AG09309 (cell line): ENCODE data around the gene CAND2.

ENCODE experiments used
- DNase-seq: peaks from one replicate; pipeline ENCODE4 v3.0.0-alpha.2; 2010; ENCODE audit warnings: low read depth
- H3K4me3 ChIP-seq: 2 replicates; pipeline ENCODE4 v1.5.1; 2011; ENCODE audit warnings: mild to moderate bottlenecking, low read depth, low read length, moderate library complexity; ENCODE audit not compliant: control insufficient read depth
- TF ChIP-seq, protein P1 (sequence below): IDR thresholded peaks from 2 replicates; pipeline ENCODE4 v1.5.1; 2011; ENCODE audit warnings: mild to moderate bottlenecking, low read depth, low read length, inconsistent platforms; ENCODE audit not compliant: insufficient read depth, control insufficient read depth; ENCODE audit errors: missing control alignments

Gene CAND2

DNA sequence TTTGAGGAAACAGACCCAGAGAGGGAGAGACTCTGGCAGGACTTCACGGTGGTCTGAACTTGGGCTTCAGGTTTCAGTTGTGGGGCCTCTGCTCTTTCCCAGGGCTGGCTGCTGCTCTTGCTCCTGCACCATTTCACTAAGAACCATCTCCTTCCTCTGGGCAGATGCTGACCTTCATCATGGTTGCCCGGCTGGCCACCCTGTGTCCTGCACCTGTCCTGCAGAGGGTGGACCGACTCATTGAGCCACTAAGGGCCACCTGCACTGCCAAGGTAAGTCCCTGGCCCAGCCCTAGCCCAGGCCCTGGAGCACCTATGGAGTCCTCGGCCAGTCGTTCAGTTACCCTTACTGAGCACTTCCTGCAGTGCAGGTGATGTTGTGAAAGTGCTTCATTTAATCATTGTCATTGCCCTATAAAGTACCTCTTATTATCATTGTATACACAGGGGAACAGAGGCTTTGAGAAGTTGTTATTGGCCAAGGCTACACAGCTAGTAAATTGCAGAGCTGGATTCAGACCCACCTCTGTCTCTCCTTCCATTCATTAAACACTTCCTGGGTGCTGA is 34.9 kb downstream of the CAND2 start:
- no peak overlapping the region for H3K4me3 ChIP-seq
- TF ChIP-seq, protein P1, sequence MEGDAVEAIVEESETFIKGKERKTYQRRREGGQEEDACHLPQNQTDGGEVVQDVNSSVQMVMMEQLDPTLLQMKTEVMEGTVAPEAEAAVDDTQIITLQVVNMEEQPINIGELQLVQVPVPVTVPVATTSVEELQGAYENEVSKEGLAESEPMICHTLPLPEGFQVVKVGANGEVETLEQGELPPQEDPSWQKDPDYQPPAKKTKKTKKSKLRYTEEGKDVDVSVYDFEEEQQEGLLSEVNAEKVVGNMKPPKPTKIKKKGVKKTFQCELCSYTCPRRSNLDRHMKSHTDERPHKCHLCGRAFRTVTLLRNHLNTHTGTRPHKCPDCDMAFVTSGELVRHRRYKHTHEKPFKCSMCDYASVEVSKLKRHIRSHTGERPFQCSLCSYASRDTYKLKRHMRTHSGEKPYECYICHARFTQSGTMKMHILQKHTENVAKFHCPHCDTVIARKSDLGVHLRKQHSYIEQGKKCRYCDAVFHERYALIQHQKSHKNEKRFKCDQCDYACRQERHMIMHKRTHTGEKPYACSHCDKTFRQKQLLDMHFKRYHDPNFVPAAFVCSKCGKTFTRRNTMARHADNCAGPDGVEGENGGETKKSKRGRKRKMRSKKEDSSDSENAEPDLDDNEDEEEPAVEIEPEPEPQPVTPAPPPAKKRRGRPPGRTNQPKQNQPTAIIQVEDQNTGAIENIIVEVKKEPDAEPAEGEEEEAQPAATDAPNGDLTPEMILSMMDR: no peak
- DNase-seq: no peak

GRCh38 chr3:12832350-12833221 is 36.1 kb downstream of the CAND2 start:
- TF ChIP-seq, protein P1: no peak
- no peak overlapping the region for H3K4me3 ChIP-seq

DNA sequence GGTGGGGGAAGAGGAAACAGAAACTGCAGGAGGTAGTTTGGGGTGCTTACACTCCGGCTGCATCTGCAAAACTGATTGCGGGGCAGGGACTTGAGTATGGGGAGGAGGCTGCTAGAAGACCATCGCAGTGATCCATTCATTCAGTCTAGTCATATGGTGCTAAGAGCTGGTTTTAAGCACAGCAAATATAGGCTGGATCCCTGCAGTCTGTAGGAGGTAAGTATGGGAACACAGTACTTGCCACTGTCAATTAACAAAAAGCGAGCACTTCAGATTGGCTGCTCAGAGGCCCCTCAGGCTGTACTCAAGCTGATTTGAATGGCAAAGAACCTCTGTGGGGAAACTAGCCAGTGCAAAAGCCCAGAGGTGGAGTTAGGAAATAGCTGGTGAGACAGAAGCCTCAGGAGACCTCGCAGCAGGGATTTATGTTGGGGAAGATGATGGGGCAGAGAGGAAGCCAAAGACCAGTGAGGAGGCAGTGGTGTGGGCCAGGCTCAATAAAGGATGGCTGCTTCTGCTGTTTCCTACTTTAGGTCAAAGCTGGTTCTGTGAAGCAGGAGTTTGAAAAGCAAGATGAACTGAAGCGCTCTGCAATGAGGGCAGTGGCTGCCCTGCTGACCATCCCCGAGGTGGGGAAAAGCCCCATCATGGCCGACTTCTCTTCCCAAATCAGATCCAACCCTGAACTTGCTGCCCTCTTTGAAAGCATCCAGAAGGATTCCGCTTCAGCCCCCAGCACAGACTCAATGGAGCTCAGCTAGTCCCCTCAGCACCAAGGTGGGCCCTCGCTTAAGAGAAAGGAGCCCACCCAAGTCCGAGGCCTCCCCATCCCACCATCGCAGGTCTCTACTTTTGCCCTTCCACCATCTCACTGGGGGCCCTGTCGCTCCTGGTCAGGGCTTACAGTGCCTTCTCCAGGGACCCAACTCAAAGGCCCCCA is 37.0 kb downstream of the CAND2 start:
- DNase-seq: no peak

More at GRCh38 chr3:12832350-12833221, 36.1 kb downstream of the CAND2 start:
- DNase-seq: no peak

DNA sequence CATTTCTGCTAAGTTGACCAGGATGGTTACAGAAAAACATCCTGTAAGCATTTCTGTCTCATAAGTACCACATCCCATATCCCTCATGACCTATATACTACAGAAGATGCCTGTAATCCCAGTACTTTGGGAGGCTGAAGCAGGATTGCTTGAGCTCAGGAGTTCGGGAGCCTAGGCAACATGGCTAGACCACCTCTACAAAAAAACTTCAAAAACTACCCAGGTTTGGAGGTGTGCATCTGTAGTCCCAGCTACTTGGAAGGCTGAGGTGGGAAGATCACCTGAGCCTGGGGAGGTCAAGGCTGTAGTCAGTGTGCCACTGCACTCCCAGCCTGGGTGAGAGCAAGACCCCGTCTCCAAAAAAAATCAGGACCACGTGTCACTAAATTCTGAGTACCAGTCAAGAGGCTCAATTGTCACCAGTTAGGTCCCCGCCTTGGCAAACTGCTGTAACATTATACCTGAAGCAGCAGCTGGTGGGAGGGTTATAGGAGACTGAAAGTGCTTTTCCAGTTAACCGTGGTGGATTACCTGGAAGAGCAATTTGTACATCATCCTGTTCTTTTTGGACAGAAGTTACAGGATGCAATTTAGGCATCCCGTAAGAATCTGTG is 38.7 kb downstream of the CAND2 start:
- no peak for DNase-seq
- TF ChIP-seq, protein P1: no peak
- H3K4me3 ChIP-seq: no peak overlapping the region

More for the DNA sequence above, 37.0 kb downstream of the CAND2 start:
- no peak overlapping the region for H3K4me3 ChIP-seq
- TF ChIP-seq, protein P1: no peak

DNA sequence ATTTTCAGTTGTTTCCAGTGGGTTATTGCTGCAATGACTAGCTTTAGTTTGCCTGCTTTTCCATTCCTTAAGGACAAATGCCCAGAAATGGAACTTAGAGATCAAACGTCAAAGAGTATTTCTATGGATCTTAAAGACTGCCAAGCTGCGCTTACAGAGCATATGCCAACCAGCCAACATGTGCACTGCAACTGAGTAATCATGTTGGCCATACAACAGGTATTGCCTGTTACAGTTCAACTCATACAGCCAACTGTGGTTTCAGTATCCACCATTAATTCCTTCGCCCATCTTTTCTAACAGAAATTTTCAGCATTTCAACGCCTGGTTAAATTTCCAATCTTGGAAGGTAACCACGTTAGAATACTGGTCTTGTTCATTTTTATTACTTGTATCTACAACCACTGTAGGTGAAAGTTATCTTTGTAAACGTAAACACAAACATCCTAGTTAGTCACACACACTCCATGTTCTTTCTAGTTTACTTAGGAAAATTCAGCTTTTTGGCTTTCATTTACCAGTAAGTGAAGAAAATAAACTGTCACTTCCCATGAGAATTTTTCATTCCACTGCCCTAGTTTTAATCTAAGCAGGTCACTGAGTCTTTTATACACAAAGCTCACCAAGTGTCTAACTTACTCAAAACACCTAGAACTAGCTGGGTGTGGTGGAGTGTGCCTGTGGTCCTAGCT is 41.0 kb downstream of the CAND2 start:
- TF ChIP-seq, protein P1: no peak
- DNase-seq: no peak
- no peak overlapping the region for H3K4me3 ChIP-seq
